Skeletal muscle cell (primary cell): ENCODE results near the gene CNTN4.
"Not testable (repeated sequence)": the region's sequence is repeated elsewhere in the genome, so short reads cannot be mapped to it uniquely, and the experiment has no call there.

ENCODE experiments used
- DNase-seq: peaks from one replicate; pipeline ENCODE4 v3.0.0-alpha.2; 2010; ENCODE audit warnings: low read depth
- H3K4me3 ChIP-seq: 2 replicates; pipeline ENCODE4 v1.5.1; 2011; ENCODE audit warnings: low read depth, mild to moderate bottlenecking, control low read depth, low read length, moderate library complexity

The CNTN4 gene

DNA sequence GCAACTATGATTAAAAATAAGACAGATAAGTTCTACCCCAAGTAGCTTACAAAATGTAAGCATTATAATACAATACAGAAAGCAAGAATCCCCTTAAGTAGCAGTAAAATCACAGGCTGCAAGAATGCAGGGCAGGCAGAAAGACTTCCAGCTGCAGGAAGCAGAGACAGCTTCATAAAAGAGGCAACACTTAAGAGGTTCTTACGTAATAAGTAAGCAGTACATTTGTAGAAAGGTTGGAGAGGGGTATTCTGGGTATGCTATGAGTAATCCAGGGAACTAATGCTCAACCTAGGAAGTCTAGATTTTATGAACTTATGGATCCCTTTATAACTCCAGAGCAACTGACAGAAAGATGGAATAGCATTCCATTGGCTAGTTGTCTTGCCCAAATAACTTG lies 859.9 kb downstream of the CNTN4 start:
- no peak overlapping the region for H3K4me3 ChIP-seq
- DNase-seq: no peak

DNA sequence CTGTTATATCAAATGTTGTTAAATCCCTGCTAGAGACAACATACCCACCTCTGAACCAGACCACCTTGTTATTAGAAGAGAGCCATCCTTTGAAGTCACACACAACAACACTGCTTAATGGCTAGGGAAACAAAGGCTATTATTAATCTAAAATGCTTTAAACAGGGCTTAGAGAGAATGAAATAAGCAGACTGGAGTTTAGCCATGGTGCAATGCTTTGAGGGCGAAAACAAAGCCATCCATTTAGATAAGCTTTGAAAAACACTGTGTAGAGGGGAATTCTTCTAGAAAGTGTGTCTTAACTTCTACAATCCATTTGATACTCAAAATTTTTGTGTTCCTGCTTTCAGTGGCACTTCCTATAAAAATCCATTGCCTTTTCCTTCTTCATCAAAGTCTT lies 862.9 kb downstream of the CNTN4 start:
- H3K4me3 ChIP-seq: no peak overlapping the region
- no peak for DNase-seq

DNA sequence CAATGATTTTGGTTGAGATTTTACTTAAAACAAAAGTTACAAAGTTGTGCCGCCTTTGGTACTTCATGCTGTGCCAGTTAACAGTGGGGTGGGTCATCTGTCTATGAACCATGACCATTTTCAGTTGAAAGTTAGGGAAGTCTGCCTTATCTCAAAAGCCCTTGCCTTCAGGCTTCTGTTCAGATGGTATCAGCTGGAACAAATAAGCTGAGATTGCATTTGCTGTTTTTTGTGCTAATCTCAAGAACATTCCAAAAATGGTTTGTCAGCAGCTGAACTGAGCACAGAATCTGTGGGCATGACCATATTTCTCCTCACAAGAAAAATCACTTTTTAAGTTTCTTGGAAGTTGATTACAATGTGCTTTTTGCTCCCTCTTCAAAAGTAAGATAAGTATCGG lies 869.2 kb downstream of the CNTN4 start:
- no peak for DNase-seq
- H3K4me3 ChIP-seq: no peak overlapping the region

DNA sequence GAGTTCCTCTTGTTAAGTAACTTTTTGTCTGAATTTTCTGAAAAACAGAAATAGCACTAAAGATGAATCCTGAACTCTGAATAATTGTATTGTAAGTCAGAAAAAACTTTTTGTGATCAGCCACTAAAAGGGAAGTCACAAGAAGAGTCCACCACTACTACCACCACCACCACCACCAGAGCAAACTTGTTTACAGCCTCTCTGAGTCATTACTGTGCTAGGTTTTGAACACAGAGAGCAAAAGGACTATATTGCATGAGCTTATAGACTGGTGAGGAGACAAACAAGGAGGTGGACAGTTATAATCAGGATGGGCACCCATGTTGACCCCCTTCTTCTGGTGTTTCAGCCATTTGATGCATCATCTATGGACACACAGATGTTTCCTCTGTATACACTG lies 869.8 kb downstream of the CNTN4 start:
- H3K4me3 ChIP-seq: no peak overlapping the region
- no peak for DNase-seq

DNA sequence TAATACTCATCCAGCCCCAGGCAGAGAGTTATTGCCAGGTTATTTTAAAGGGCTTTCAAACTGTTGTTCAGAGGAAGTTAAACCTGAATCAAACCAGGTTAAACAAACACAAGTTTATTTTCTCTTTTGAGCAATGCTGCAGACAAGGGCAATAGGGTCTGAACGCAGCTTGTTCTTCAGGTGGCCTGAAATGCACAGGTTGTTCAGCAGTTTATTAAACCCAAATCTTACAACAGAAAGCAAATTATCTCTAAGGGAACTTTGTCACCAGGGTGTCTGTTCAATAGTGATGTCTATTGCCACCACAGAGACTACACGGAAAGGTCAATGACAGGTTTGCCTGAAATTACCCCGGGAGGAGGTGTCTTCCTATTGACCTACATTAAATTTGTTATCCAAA lies 877.5 kb downstream of the CNTN4 start:
- H3K4me3 ChIP-seq: no peak overlapping the region
- no peak for DNase-seq

DNA sequence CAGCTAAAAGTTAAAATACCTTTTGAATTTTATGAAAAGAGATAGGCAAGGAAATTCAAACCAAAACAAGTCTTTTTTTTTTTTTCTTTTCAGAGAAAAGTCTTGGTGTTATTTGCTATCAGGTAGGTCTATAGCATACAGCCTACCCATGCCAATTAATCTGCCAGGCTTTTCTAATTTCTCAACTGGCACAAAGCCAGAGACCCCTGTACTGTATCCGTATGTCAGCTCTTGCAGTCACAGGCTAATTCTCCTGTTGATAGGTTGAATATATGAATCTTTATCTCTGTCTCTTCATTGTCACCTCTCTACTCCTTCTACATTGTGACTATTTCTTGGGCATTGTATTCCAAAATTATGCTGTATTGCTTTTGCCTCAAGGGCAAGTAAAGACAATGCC lies 878.1 kb downstream of the CNTN4 start:
- H3K4me3 ChIP-seq: no peak overlapping the region
- no peak for DNase-seq

DNA sequence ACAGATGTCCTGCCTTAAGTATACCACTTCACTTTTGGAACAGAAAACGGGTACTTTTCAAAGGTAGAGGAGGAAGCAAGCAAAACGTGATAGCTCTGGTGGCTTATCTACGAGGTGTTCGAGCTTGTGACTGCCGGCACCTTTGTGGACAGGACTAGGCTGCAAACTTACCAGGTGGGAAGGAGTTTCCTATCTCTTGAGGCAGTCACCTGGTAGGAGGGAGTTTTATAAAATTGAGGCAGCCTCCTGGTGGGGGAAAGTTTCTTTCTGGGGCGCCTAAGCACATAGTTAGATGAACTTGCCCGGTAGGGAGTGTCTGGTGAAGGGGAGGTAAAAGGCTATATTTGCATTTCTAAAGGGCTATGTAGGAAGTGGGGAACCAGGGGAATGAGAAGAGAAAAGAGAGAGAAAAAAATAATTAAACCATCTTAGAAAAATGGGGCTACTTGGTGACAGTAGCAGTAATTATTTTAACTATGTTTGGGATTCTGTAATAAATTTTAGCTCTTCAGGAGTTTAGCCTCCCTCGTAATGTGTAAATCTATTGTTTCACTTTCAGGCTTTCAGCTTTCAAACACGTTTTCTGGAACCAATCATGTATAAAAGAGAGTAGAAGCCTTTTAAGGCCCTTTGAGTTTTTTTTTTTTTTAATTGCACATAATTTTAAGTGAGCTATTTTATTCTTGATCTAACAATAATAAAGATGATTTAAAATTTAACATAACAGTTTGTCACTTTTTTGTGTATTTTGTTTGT lies 880.5 kb downstream of the CNTN4 start:
- DNase-seq: no peak
- no peak overlapping the region for H3K4me3 ChIP-seq

DNA sequence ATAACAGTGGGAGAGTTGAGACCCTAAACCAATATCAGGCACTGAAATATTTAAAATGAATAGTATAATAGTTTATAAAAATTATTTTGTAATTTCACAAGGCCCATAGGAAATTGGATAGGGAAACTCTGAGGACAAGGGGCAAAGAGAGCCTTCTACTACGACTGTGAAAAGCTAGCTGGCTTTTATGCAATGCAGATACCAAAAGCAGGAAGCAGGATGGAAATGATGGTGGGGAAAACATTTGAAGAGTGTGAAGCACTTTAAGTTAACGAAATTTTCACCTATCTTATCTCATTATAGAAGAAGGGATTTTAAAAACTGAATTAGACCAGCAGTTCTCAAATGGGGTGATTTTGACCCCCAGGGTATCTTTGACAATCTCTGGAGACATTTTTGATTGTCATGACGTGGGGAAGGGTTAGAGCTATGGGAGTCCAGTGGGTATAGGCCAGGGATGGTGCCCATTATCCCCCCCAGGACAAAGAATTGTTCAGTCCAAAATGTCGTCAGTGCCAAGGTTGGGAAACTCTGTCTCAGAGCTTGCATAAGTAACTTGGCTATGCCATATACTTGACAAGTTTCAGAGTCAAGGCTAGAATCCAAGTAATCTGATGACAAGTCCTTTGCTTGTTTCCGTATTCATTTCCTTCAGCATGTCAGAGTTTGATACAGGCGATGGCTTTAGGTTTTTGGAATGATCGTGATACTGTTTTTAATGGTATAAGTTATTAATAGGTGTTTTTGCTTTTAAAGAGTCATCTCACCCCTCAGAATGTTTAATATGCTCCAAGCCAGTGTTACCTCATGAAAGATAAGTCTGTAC lies 885.6 kb downstream of the CNTN4 start:
- no peak for DNase-seq
- no peak overlapping the region for H3K4me3 ChIP-seq

DNA sequence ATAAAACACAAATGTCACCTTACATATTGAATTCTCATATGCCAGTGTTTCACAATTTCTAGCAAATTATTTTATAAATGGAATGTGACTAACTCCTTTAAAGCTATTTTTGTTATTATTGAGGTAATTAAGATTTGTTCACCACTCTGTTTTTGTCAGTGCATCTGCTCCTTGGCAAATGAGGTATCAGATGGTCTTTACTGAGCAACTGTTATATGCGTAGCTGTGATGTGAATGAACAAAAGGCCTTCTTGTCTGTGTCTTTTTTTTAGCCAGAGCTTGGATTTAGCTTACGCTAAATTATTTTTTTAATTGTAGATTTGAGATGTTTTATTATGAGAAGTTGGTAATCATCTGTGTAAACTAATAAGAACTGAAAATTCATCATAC lies 886.2 kb downstream of the CNTN4 start:
- DNase-seq: no peak
- no peak overlapping the region for H3K4me3 ChIP-seq

DNA sequence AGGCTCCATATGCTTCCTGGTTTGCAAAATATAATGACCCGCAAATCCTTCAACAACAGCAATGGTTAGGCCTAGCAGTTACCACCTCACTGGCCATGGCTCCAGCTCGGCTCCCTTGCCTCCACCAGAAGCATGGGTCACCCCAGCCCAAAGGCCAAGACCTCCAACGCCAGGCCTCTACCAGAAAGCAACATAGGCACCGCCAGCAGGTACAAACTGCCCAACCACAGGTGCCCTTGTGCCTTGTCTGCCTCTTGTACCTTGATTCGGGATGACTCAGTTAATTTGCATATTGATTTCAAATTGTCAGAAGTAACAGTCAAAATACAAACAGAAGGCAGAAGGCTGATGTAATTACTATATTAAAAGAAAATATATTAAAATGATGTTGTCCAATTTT lies 886.8 kb downstream of the CNTN4 start:
- H3K4me3 ChIP-seq: no peak overlapping the region
- DNase-seq: no peak

DNA sequence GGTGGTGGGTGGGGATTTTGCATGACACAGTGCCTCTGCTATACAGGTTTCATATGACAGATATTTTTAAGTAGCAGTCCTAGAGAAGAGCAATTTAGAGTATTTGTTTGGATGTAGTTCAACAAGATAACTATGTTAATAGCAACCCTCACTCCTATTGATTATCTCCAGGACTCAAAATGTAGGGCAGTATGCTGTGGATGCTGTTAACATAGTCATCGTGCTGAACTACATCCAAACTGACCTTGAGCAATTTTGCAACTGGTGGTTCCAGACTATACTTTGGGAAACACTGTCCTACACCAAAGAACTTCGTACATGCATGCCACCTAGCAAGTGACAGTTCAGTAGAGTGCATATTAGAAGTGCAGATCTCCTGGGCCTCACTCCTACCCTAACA lies 893.9 kb downstream of the CNTN4 start:
- no peak overlapping the region for H3K4me3 ChIP-seq
- DNase-seq: no peak

DNA sequence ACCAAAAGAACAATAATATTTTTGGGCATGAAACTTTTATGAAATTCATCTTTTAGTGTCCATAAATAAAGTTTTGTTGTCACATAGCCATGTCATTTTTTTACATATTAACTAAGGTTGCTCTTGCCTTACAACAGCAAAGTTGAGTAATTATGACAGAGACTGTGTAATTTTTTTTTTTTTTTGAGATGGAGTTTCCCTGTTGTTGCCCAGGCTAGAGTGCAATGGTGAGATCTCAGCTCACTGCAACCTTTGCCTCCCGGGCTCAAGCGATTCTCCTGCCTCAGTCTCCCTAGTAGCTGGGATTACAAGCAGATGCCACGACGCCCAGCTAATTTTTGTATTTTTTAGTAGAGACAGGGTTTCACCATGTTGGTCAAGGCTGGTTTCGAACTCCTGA lies 894.5 kb downstream of the CNTN4 start:
- DNase-seq, H3K4me3 ChIP-seq: not testable (repeated sequence)

DNA sequence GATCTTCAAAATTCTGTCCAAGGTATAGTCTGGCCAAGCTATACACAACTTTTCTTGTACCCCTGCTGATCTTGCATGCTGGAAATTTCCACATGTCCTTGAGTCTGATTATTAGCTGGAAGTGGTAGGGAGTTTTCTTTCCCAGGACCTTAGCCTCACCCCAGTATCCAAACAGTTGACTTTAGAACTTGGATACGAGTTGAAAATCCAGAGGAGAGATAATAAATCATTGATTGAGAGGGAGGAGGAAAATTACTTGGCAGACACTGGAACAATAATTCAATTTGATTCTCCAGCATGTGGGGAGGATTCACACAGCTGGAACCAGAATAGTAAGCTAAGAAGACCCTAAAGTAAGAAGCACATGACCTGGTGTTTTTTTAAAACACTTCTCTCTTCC lies 895.1 kb downstream of the CNTN4 start:
- no peak overlapping the region for H3K4me3 ChIP-seq
- DNase-seq: no peak

DNA sequence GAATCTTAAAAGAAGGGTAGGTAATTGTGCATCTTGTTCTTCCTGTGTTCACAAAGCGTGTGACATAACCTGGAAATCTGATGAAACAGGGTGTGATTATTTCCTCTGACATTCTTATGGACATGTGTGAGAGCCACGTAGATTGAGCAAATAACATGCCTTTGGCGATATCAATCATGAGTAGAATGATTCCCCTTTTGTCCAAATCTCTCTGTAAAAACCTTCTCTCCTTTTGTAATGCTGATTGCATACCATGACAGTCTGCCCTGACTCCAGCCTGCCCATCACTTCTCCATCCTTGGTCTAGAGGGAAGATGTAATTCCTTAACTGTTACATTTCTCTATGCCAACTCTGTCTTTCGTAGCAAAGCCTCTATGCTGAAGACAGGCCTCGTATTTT lies 896.5 kb downstream of the CNTN4 start:
- H3K4me3 ChIP-seq: no peak overlapping the region
- no peak for DNase-seq

DNA sequence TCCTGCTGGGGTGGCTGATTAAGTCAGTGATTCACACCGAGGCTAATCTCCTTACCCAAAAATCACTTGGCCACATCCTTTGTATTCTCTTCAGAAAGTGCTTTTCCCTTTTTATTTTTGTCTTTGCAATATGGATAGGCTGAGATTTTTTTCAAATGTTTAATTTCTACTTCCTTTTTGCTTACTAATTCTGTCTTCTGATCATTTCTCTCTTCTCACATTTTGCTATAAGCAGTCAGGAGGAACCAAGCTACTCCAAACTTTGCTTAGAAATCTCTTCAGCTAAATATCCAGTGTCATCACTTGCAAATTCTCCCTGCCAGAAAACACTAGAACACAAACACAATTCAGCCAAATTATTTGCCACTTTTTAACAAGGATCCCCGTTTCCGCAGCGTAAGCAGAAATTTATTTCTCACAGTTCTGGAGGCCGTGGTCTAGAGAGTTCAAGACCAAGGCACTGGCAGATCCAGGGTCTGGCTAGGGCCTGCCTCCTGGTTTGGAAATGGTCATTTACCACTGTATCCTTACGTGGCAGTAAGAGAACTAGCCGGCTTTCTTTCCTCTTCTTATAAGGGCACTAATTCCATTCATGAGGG lies 906.6 kb downstream of the CNTN4 start:
- no peak overlapping the region for H3K4me3 ChIP-seq
- DNase-seq: no peak

DNA sequence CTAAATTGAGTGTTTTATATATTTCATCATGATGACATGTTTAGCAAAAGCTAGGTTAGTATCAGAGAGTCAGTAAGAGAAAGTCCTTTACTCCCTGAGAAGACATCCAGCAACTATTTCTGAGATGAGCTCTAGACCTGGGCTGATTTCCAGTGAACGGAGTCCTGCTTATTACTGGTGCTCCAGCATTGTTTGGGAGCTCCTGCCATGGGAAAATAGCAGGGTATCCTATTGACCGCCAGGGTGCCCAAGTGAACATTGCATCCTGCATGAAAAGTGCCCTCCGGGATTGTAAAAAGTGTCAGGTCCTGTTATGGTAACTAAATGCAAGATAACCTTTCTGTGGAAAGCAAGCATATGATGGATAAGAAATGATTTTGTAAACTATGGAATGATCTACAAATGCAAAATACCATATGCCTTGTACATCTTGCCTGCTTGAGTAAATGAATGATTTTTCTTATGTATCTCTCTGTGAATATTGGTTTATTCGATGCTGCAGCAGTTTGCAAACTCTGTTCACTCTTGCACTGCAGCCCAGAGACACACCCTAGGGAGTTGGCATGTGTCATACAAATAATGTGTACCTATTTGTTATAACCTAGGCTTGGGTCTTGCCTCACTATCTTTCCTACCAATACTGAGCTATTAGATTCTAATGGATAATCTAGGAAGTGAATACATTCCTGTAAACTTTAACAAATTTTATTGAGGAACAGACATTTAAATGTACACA lies 914.8 kb downstream of the CNTN4 start:
- no peak for DNase-seq
- H3K4me3 ChIP-seq: no peak overlapping the region

DNA sequence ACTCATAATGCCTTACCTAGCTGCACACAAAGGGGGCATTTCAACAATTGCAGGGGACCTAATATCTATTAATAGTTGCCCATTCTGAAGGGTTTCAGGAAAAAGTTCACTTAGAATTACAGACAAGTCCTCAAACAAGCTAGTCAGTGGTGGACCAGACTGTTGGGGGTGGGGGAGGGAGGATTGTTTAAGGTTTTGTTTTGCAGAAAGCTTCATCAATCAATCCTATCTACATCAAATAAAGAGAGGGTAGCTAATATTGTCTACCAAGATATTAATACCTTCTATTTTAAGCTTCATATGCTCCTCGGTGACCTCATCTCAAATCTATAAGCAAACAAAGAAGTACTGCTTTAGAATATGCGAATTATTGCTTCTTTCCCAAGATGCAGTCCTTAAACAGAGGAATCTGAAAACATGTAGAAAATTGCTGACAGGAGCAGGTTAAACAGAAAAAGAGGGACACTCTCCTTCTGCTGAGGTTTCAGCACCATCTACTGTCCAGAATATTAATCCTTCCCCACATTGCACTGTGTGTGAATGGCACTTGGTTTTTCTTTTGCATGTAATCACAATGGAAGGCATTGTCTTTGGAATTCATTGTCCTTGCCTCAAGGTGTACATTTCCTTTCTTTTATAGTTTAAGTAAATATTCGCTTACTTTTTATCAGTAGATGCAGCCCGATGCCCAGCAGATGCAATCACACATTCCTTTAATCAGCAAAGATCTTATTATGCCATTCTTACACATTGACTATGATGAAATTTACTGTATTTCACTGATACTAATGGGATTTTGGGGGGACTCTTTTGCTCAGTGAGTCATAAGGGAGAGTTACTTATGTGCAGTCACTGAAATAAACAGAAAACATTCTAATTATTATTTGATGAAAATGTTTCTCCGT lies 916.8 kb downstream of the CNTN4 start:
- no peak for DNase-seq
- no peak overlapping the region for H3K4me3 ChIP-seq

DNA sequence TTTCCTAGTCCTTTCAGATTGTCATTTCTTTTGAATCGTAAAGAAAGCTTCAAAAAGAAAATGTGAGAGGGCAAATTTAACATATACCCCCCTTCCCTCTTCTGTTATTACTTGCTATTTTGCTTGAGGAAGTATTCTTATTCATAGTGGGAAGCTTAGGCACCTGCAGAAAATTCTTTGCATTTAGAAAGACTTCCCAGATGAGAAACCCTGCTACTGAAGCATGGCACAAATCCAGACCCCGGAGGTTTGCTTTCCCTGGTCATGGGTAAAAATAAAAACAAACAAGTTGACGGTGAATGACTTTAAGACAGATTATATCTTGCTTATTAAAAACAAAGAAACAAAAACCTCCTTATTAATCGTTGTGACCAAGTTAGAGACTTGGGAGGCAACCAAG lies 917.6 kb downstream of the CNTN4 start:
- DNase-seq: no peak
- H3K4me3 ChIP-seq: no peak overlapping the region

DNA sequence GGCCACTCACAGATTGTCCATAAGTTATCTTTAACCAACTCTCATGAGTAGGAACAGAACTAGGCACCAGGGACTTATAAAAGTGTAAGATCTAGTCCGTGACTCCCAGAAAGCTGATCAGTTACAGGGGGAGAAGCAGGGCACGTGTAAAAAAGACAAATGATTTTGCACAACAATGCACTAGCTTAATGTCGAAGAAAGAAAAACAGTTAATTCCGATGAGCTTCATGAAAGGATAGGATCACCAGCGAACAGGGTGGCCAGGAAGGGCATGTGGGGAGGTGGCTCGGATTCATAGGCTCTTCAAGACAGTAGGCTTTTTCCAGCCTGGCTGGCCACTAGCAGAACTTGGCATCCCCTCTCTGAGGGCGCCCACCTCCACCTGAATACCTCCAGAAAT lies 921.5 kb downstream of the CNTN4 start:
- no peak overlapping the region for H3K4me3 ChIP-seq
- DNase-seq: no peak
